Measurements from ENCODE around the gene TMEM179B.

- no peak for TF ChIP-seq CTCF (IDR thresholded peaks at IDR 0.05)
- no peak for TF ChIP-seq POLR2A (IDR thresholded peaks at IDR 0.05)
These were observed 34.0 kb upstream of the TMEM179B start for GRCh38 chr11:62752994-62753735.

All from lower leg skin (tissue), 3 donors.